ENCODE measurements around the gene RAI14. TPM values are rescaled to one million over a fixed set of nuclear protein-coding genes. Genes with fewer than 3 reads are reported as not detected.

The RAI14 gene
- total and polyA plus RNA-seq, 2 donors (not counting 1 experiment from before 2014, with no cell fraction given) = 98.7 to 125 TPM

DNA sequence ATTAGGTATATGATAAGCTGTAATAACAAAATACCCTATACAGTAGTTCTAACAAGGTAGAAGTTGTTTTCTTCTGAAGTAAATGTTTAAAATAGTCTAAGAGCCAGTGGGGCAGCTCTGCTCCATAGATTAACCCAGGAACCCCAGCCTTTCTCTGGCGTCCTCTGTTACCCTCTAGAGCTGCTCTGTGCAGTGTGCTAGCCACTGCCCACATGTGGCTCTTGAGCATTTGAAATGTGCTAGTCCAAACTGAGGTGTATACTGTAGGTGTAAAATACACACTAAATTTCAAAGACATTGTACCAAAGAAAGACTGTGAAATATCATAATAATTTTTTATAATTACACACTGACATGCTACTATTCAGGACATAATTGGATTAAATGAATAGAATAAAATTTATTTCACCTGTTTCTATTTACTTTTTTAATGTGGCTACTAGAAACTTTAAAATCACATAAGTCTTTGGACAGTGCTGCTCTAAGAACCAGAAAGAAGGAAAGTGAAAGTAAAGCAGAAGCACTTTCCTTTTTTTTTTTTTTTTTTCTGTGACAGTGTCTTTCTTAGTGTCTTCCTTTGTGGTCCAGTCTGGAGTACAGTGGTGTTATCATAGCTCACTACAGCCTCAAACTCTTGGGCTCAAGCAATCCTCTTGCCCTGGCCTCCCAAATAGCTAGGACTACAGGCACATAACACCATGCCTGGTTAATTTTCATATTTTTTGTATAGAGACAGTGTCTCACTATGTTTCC lies 39.3 kb downstream of the RAI14 start:
- Histone ChIP-seq H3K27me3 (ENCODE audit: control insufficient read depth, insufficient read depth, low read length) (no peaks in the 10 kb centered on the region), H3K4me3 (replicated peaks in 1 of 4; ENCODE audit: control extremely low read depth in 1 of 4, insufficient read depth in 1 of 4, low read depth in 3 of 4, low read length in 4 of 4) (peak overlapping the region in 2 of 4 experiments; percentile 23 to 27), H3K4me1 (ENCODE audit: control insufficient read depth, extremely low read depth, insufficient read depth, low read length) (peaks cover 5% of the 10 kb centered on the region), H3K9ac (ENCODE audit: insufficient read depth, low read length) (no peak overlapping the region), H3K4me2 (ENCODE audit: extremely low read depth, insufficient read depth, low read length) (peak overlapping the region; percentile 9), H3K27ac (ENCODE audit: insufficient read depth, low read length) (peak overlapping the region; percentile 50), H3K79me2 (ENCODE audit: control insufficient read depth, insufficient read depth, low read length) (peaks cover 86% of the 10 kb centered on the region), H4K20me1 (ENCODE audit: control insufficient read depth, extremely low read depth, insufficient read depth, low read length) (no peaks in the 10 kb centered on the region), H2AFZ (ENCODE audit: low read length) (no peak overlapping the region), H3K9me3 (ENCODE audit: control insufficient read depth, insufficient read depth, low read depth, low read length) (no peaks in the 10 kb centered on the region), H3K36me3 (ENCODE audit: control insufficient read depth, insufficient read depth, low read length) (no peaks in the 10 kb centered on the region)
- TF ChIP-seq CTCF (conservative IDR thresholded peaks at IDR 0.05 in 1 of 2, IDR thresholded peaks at IDR 0.05 in 1 of 2; ENCODE audit: low read depth in 1 of 2, low read length in 2 of 2) (no peak), EZH2 (IDR thresholded peaks at IDR 0.05; ENCODE audit: low read length, missing control alignments) (no peak)
- DNase-seq (ENCODE audit: low read depth in 2 of 2) = no peak

DNA sequence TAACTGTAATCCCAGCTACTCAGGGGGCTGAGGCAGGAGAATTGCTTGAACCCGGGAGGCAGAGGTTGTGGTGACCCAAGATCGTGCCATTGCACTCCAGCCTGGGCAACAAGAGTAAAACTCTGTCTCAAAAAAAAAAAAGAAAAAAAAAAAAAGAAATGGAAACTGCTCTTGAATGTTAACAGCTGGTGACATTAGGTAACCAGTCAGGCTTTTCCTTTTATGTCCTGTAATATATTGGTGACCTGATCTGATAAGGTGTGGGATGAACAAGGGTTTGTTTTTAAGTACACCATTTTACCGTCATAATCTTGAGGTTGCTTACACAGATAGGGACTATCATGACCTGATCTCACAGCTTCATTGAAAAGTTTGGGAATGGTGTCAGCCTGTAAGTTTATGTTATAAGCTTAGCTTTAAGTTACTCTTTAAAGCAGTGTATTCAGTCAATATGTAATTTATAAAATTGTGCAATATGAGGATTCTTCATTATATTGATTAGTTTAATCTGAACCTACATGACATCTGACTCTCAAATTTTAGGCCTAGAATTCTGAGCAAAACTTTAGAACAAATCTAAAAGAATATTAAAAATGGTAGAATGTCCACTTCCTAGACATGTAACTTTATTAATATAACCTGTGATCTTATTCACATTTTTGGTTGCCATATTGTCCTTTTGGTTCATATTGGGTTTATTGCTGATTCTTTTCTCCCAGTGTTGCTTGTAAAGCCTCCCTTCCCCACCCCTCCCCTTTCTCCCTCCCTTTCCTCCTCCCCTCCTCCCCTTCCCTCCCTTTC lies 41.4 kb downstream of the RAI14 start:
- H3K9ac ChIP-seq (ENCODE audit: insufficient read depth, low read length) = no peak overlapping the region
- no peaks in the 10 kb centered on the region for H4K20me1 ChIP-seq (ENCODE audit: control insufficient read depth, extremely low read depth, insufficient read depth, low read length)
- H3K36me3 ChIP-seq (ENCODE audit: control insufficient read depth, insufficient read depth, low read length) = no peaks in the 10 kb centered on the region
- DNase-seq (ENCODE audit: low read depth in 2 of 2) = no peak
- no peak overlapping the region for H2AFZ ChIP-seq (ENCODE audit: low read length)
- H3K9me3 ChIP-seq (ENCODE audit: control insufficient read depth, insufficient read depth, low read depth, low read length) = no peaks in the 10 kb centered on the region
- no peak overlapping the region for H3K4me2 ChIP-seq (ENCODE audit: extremely low read depth, insufficient read depth, low read length)
- H3K27ac ChIP-seq (ENCODE audit: insufficient read depth, low read length) = no peak overlapping the region
- peaks cover 3% of the 10 kb centered on the region for H3K4me1 ChIP-seq (ENCODE audit: control insufficient read depth, extremely low read depth, insufficient read depth, low read length)
- H3K27me3 ChIP-seq (ENCODE audit: control insufficient read depth, insufficient read depth, low read length) = no peaks in the 10 kb centered on the region
- no peak overlapping the region for H3K4me3 ChIP-seq (replicated peaks in 1 of 4; ENCODE audit: control extremely low read depth in 1 of 4, insufficient read depth in 1 of 4, low read depth in 3 of 4, low read length in 4 of 4)
- no peak for TF ChIP-seq CTCF (conservative IDR thresholded peaks at IDR 0.05 in 1 of 2, IDR thresholded peaks at IDR 0.05 in 1 of 2; ENCODE audit: low read depth in 1 of 2, low read length in 2 of 2)
- TF ChIP-seq EZH2 (IDR thresholded peaks at IDR 0.05; ENCODE audit: low read length, missing control alignments) = no peak
- H3K79me2 ChIP-seq (ENCODE audit: control insufficient read depth, insufficient read depth, low read length) = peaks cover 83% of the 10 kb centered on the region

- no peak overlapping the region for H3K27ac ChIP-seq (ENCODE audit: insufficient read depth, low read length)
- H3K36me3 ChIP-seq (ENCODE audit: control insufficient read depth, insufficient read depth, low read length) = no peaks in the 10 kb centered on the region
- no peak overlapping the region for H3K4me2 ChIP-seq (ENCODE audit: extremely low read depth, insufficient read depth, low read length)
- TF ChIP-seq EZH2 (IDR thresholded peaks at IDR 0.05; ENCODE audit: low read length, missing control alignments) (no peak), CTCF (conservative IDR thresholded peaks at IDR 0.05 in 1 of 2, IDR thresholded peaks at IDR 0.05 in 1 of 2; ENCODE audit: low read depth in 1 of 2, low read length in 2 of 2) (no peak)
- H3K4me3 ChIP-seq (replicated peaks in 1 of 4; ENCODE audit: control extremely low read depth in 1 of 4, insufficient read depth in 1 of 4, low read depth in 3 of 4, low read length in 4 of 4) = no peak overlapping the region
- H3K9me3 ChIP-seq (ENCODE audit: control insufficient read depth, insufficient read depth, low read depth, low read length) = no peaks in the 10 kb centered on the region
- no peaks in the 10 kb centered on the region for H3K27me3 ChIP-seq (ENCODE audit: control insufficient read depth, insufficient read depth, low read length)
- H3K4me1 ChIP-seq (ENCODE audit: control insufficient read depth, extremely low read depth, insufficient read depth, low read length) = peaks cover 3% of the 10 kb centered on the region
- DNase-seq (ENCODE audit: low read depth in 2 of 2) = no peak
- no peak overlapping the region for H2AFZ ChIP-seq (ENCODE audit: low read length)
- no peaks in the 10 kb centered on the region for H4K20me1 ChIP-seq (ENCODE audit: control insufficient read depth, extremely low read depth, insufficient read depth, low read length)
- no peak overlapping the region for H3K9ac ChIP-seq (ENCODE audit: insufficient read depth, low read length)
- peaks cover 79% of the 10 kb centered on the region for H3K79me2 ChIP-seq (ENCODE audit: control insufficient read depth, insufficient read depth, low read length)
Observed at GRCh38 chr5:34698109-34698419, 41.9 kb downstream of the RAI14 start.
